ENCODE data around the gene ZBTB42. TPM values are rescaled to one million over a fixed set of nuclear protein-coding genes. Genes with fewer than 3 reads are reported as not detected.

The ZBTB42 gene
- total and polyA plus RNA-seq, 2 of the 13 experiments (the other 11 are each of a cell fraction or from before 2014, with no cell fraction given), result 2.8 to 4.2 TPM

GRCh38 chr14:104800771-104801519, at the start of gene ZBTB42 (continued):
- TF ChIP-seq TRAFD1 (CRISPR knock-in tag; IDR thresholded peaks at IDR 0.05; ENCODE audit: borderline replicate concordance) (no peak), CC2D1A (CRISPR knock-in tag; IDR thresholded peaks at IDR 0.05) (no peak), STAT6 (CRISPR knock-in tag; IDR thresholded peaks at IDR 0.05; ENCODE audit: borderline replicate concordance) (no peak), ZNF260 (CRISPR knock-in tag; IDR thresholded peaks at IDR 0.05; ENCODE audit: borderline replicate concordance, low read depth) (no peak), KAT8 (CRISPR knock-in tag; IDR thresholded peaks at IDR 0.05) (no peak), SNAPC2 (CRISPR knock-in tag; IDR thresholded peaks at IDR 0.05) (0 out of 2 replicates have a peak, but pooled peaks have one; percentile 21), PAWR (CRISPR knock-in tag; IDR thresholded peaks at IDR 0.05; ENCODE audit: borderline replicate concordance) (no peak), ZKSCAN5 (CRISPR knock-in tag; IDR thresholded peaks at IDR 0.05) (no peak), MAFG (CRISPR knock-in tag; IDR thresholded peaks at IDR 0.05) (no peak), IRF9 (CRISPR knock-in tag; IDR thresholded peaks at IDR 0.05; ENCODE audit: borderline replicate concordance) (no peak), RARA (CRISPR knock-in tag; IDR thresholded peaks at IDR 0.05) (no peak), GABPA (IDR thresholded peaks at IDR 0.05; ENCODE audit: low read depth, low read length) (no peak), GABPA (CRISPR knock-in tag; IDR thresholded peaks at IDR 0.05; ENCODE audit: low read depth) (no peak), ZNF543 (CRISPR knock-in tag; IDR thresholded peaks at IDR 0.05) (no peak), TRIM24 (CRISPR knock-in tag; IDR thresholded peaks at IDR 0.05) (no peak), ASH2L (IDR thresholded peaks at IDR 0.05; ENCODE audit: insufficient read length, low read depth, low read length) (no peak), PLRG1 (conservative IDR thresholded peaks at IDR 0.05) (no peak), CBX2 (IDR thresholded peaks at IDR 0.05; ENCODE audit: low read depth, low read length) (no peak), CBX2 (CRISPR knock-in tag; IDR thresholded peaks at IDR 0.05; ENCODE audit: low read depth) (no peak)
- TF ChIP-seq, protein P1, sequence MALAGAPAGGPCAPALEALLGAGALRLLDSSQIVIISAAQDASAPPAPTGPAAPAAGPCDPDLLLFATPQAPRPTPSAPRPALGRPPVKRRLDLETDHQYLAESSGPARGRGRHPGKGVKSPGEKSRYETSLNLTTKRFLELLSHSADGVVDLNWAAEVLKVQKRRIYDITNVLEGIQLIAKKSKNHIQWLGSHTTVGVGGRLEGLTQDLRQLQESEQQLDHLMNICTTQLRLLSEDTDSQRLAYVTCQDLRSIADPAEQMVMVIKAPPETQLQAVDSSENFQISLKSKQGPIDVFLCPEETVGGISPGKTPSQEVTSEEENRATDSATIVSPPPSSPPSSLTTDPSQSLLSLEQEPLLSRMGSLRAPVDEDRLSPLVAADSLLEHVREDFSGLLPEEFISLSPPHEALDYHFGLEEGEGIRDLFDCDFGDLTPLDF (CRISPR knock-in tag; IDR thresholded peaks at IDR 0.05), result peak; percentile 35; the same call in 1 of the 2 replicates
- TF ChIP-seq, protein P2, sequence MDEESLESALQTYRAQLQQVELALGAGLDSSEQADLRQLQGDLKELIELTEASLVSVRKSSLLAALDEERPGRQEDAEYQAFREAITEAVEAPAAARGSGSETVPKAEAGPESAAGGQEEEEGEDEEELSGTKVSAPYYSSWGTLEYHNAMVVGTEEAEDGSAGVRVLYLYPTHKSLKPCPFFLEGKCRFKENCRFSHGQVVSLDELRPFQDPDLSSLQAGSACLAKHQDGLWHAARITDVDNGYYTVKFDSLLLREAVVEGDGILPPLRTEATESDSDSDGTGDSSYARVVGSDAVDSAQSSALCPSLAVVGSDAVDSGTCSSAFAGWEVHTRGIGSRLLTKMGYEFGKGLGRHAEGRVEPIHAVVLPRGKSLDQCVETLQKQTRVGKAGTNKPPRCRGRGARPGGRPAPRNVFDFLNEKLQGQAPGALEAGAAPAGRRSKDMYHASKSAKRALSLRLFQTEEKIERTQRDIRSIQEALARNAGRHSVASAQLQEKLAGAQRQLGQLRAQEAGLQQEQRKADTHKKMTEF (CRISPR knock-in tag; IDR thresholded peaks at IDR 0.05), result 0 out of 2 replicates have a peak, but pooled peaks have one; percentile 38

Measured in HepG2 (cell line).